ENCODE measurements around the gene NDUFB4. TPM values are rescaled to one million over a fixed set of nuclear protein-coding genes. Genes with fewer than 3 reads are reported as not detected.

The NDUFB4 gene
- total and polyA plus RNA-seq, 9 of the 15 experiments (the other 6 are each of a cell fraction or from before 2014, with no cell fraction given), result 124 to 670 (median 227) TPM

DNA sequence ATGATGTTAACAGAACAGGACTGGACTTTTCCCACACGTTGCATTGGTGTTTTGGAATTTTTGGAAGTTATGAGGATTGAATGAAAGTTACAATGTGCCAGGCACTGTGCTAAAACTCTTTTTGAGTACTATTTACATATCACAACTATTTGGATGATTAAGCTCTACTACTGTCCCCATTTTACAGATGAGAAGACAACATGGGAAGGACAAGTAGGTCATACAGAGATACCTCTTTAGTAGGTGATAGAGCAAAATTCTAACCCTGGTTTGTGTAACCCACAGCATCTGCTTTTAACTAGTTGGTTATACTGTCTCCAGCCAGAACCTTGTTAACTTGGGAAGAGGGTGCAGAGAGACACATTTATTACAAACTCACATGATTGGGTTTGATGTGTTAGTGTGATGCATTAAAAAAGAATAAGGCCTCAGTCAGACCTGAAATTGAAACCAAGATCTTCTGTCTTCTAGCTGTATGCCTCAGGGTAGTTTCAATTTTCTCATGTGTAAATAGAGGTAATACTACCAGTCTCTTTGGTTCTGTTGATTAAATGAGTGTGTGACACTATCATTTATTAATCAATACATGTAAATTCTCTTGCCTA is 1.4 kb downstream of the NDUFB4 start:
- ChIA-PET POLR2A (no interaction called here), CTCF (ENCODE audit: low intra/inter-chr PET ratio) (no interaction called here)
- H3K27me3 ChIP-seq (ENCODE audit: control insufficient read depth in 2 of 2, insufficient read depth in 2 of 2, low read length in 2 of 2), result no peaks in the 10 kb centered on the region
- H3K4me1 ChIP-seq (replicated peaks in 1 of 2; ENCODE audit: control insufficient read depth in 2 of 2, insufficient read depth in 2 of 2, low read length in 2 of 2), result peaks cover 0 to 14% of the 10 kb centered on the region in 2 experiments; a peak in 3 of 5 replicates
- no peak overlapping the region for H2AFZ ChIP-seq (ENCODE audit: low read depth, low read length)
- WGBS (ENCODE audit: insufficient coverage, low coverage, missing lambda C conversion rate), result 10% methylated on average over 1 of the region's 1 CpG
- peak overlapping the region in 1 of 2 experiments; percentile 99; a peak in 2 of 4 replicates for H3K9ac ChIP-seq (ENCODE audit: insufficient read depth in 1 of 2, low read depth in 2 of 2, low read length in 2 of 2)
- H3K9me3 ChIP-seq (replicated peaks; ENCODE audit: control insufficient read depth, insufficient read depth, low read depth, low read length), result no peaks in the 10 kb centered on the region
- intact Hi-C loops (cut with micrococcal nuclease), result no loop called here
- TF ChIP-seq, protein P1, sequence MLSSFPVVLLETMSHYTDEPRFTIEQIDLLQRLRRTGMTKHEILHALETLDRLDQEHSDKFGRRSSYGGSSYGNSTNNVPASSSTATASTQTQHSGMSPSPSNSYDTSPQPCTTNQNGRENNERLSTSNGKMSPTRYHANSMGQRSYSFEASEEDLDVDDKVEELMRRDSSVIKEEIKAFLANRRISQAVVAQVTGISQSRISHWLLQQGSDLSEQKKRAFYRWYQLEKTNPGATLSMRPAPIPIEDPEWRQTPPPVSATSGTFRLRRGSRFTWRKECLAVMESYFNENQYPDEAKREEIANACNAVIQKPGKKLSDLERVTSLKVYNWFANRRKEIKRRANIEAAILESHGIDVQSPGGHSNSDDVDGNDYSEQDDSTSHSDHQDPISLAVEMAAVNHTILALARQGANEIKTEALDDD (IDR thresholded peaks at IDR 0.05), result peak; percentile 46
- TF ChIP-seq MIER1 (IDR thresholded peaks at IDR 0.05; ENCODE audit: low read depth) (no peak), FOXJ2 (tag; IDR thresholded peaks at IDR 0.05) (no peak), ESRRA (IDR thresholded peaks at IDR 0.05; ENCODE audit: borderline replicate concordance, low read depth) (peak; percentile 92), ZKSCAN8 (CRISPR knock-in tag; IDR thresholded peaks at IDR 0.05) (no peak), RBM25 (IDR thresholded peaks at IDR 0.05; ENCODE audit: low read depth, low read length, severe bottlenecking) (peak; percentile 57), BCOR (IDR thresholded peaks at IDR 0.05) (0 out of 2 replicates have a peak, but pooled peaks have one; percentile 16), ZNF121 (CRISPR knock-in tag; conservative IDR thresholded peaks at IDR 0.05) (no peak)
- TF ChIP-seq, protein P2, sequence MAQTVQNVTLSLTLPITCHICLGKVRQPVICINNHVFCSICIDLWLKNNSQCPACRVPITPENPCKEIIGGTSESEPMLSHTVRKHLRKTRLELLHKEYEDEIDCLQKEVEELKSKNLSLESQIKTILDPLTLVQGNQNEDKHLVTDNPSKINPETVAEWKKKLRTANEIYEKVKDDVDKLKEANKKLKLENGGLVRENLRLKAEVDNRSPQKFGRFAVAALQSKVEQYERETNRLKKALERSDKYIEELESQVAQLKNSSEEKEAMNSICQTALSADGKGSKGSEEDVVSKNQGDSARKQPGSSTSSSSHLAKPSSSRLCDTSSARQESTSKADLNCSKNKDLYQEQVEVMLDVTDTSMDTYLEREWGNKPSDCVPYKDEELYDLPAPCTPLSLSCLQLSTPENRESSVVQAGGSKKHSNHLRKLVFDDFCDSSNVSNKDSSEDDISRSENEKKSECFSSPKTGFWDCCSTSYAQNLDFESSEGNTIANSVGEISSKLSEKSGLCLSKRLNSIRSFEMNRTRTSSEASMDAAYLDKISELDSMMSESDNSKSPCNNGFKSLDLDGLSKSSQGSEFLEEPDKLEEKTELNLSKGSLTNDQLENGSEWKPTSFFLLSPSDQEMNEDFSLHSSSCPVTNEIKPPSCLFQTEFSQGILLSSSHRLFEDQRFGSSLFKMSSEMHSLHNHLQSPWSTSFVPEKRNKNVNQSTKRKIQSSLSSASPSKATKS (CRISPR knock-in tag; IDR thresholded peaks at IDR 0.05), result no peak
- H3K79me2 ChIP-seq (ENCODE audit: control insufficient read depth, insufficient read depth, low read length), result peaks cover 36% of the 10 kb centered on the region
- TSS peak; percentile 46 for BruUV-seq (replicated peaks)
- peak overlapping the region; percentile 46 for H3K4me3 ChIP-seq
- peak; percentile 19 for FAIRE-seq
- H3K4me2 ChIP-seq (ENCODE audit: insufficient read depth, low read length), result peak overlapping the region; percentile 78
- ATAC-seq, result no peak
- in situ Hi-C loops (cut with MboI), result no loop called here
- peaks cover 54% of the 10 kb centered on the region for H3K36me3 ChIP-seq (ENCODE audit: control insufficient read depth, insufficient read depth, low read length)
- H3K9me1 ChIP-seq (ENCODE audit: control insufficient read depth, insufficient read depth, low read length), result no peaks in the 10 kb centered on the region
- DNase-seq (ENCODE audit: extremely low read depth in 1 of 4, low spot score in 3 of 4), result no peak
- H3K27ac ChIP-seq (ENCODE audit: extremely low read depth, low read depth, low read length), result peak overlapping the region; percentile 48
- no peaks in the 10 kb centered on the region for H4K20me1 ChIP-seq (replicated peaks; ENCODE audit: control insufficient read depth, insufficient read depth, low read length)

Measured in K562 (cell line).